Subcutaneous abdominal adipose tissue (tissue), 5 donors: ENCODE data around the gene PTPN4.

Source experiments
- H3K27ac ChIP-seq: one replicate; pipeline ENCODE4 v1.7.0; 2013; ENCODE audit warnings: low read depth, mild to moderate bottlenecking, inconsistent platforms, low read length, moderate library complexity
- H3K27me3 ChIP-seq, 5 donors: one replicate each; pipeline ENCODE4 v1.7.0; 2013; ENCODE audit warnings: low read length in 5 of 5, inconsistent platforms in 1 of 5; ENCODE audit not compliant: control insufficient read depth in 5 of 5, insufficient read depth in 4 of 5
- H3K36me3 ChIP-seq, 5 donors: one replicate each; pipeline ENCODE4 v1.7.0; 2013; ENCODE audit warnings: low read length in 5 of 5; ENCODE audit not compliant: control insufficient read depth in 5 of 5, insufficient read depth in 5 of 5
- H3K4me1 ChIP-seq, 5 donors: one replicate each; pipeline ENCODE4 v1.7.0; 2013; ENCODE audit warnings: low read length in 5 of 5, mild to moderate bottlenecking in 3 of 5, moderate library complexity in 1 of 5; ENCODE audit not compliant: control insufficient read depth in 5 of 5, insufficient read depth in 5 of 5
- H3K4me3 ChIP-seq, 5 donors: one replicate each; pipeline ENCODE4 v1.7.0; 2013; ENCODE audit warnings: low read length in 5 of 5, low read depth in 1 of 5
- H3K9ac ChIP-seq, 5 donors: one replicate each; pipeline ENCODE4 v1.7.0; 2013; ENCODE audit warnings: low read length in 5 of 5, mild to moderate bottlenecking in 4 of 5, moderate library complexity in 3 of 5
- H3K9me3 ChIP-seq, 5 donors: one replicate each; pipeline ENCODE4 v1.7.0; 2013; ENCODE audit warnings: low read length in 5 of 5; ENCODE audit not compliant: control insufficient read depth in 5 of 5
- donor health status: healthy.
- donor health status: healthy.
- donor health status: healthy.
- donor health status: healthy.
- donor health status: healthy.

The PTPN4 gene

GRCh38 chr2:119841550-119841949 lies 81.8 kb downstream of the PTPN4 start:
- Histone ChIP-seq H3K27me3 (no peaks in the 10 kb centered on the region), H3K9ac (no peak overlapping the region), H3K27ac (no peak overlapping the region)

DNA sequence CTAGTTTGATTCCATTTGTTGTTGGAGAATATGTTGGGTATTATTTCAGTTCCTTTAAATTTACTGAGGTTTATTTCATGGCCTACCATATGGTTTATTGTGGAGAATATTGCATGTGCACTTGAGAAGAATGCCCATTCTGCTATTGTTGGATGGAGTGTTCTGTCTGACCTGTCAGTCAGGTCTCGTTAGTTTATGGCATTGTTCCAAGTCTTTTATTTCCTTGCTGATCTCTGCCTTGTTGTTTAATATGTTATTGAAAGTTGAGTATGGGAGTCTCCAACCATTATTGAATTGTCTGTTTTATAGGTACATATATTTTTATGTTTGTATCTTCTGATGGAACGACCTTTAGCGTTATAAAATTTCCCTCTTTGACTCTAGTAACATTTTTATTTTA lies 86.3 kb downstream of the PTPN4 start:
- Histone ChIP-seq H3K9me3 (no peaks in the 10 kb centered on the region), H3K9ac (no peak overlapping the region), H3K27ac (no peak overlapping the region), H3K36me3 (no peaks in the 10 kb centered on the region), H3K27me3 (no peaks in the 10 kb centered on the region), H3K4me1 (no peaks in the 10 kb centered on the region), H3K4me3 (no peak overlapping the region)

More at GRCh38 chr2:119841550-119841949, 81.8 kb downstream of the PTPN4 start:
- Histone ChIP-seq H3K4me1 (peaks cover 0 to 10% (median 0%) of the 10 kb centered on the region in 5 donors), H3K9me3 (no peaks in the 10 kb centered on the region), H3K36me3 (peaks cover 0 to 7% (median 0%) of the 10 kb centered on the region in 5 donors), H3K4me3 (no peak overlapping the region)

DNA sequence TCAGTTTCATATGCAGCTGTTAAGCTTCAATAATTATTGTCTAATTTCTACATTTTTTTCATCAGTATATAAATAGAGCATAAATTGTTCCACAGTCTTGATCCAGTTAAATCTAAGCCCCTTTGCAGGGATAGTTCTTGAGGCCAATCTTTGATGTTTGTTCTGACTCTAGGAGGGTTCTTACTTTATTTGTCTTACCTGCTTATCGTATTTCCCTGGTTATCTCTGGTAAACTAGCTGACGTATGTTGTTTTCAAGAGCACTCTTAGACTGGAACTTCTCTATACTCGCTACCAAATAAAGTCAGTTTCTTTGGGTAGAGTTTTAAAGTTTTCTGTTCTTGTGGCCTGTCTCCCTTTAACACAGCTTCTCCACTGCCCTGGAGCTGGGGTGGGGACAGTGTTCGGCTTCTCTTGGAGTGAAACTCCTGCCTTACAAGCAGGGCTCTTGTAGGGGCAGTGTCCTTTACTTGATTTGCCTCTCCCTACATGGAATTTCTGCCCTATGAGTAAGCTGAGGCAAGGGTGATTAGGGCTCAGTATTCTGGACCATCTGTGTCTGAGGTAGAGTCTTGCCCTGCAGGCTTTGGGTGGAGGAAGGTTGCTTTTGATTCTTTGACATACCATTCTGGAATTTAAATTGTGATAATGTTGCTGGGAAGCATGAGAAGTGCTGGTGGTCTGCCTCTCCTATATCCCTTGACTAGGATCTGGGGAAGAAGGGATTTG lies 90.3 kb downstream of the PTPN4 start:
- no peaks in the 10 kb centered on the region for H3K27me3 ChIP-seq
- H3K9ac ChIP-seq, result no peak overlapping the region
- H3K4me1 ChIP-seq, result no peaks in the 10 kb centered on the region
- H3K4me3 ChIP-seq, result no peak overlapping the region
- no peak overlapping the region for H3K27ac ChIP-seq
- peaks cover 11 to 23% (median 14%) of the 10 kb centered on the region in 5 donors for H3K9me3 ChIP-seq
- no peaks in the 10 kb centered on the region for H3K36me3 ChIP-seq

- H3K36me3 ChIP-seq, result no peaks in the 10 kb centered on the region
- no peak overlapping the region for H3K9ac ChIP-seq
- H3K27me3 ChIP-seq, result no peaks in the 10 kb centered on the region
- peaks cover 11 to 23% (median 14%) of the 10 kb centered on the region in 5 donors for H3K9me3 ChIP-seq
- H3K27ac ChIP-seq, result no peak overlapping the region
- no peaks in the 10 kb centered on the region for H3K4me1 ChIP-seq
- no peak overlapping the region for H3K4me3 ChIP-seq
These were observed 92.5 kb downstream of the PTPN4 start for GRCh38 chr2:119852214-119852613.

DNA sequence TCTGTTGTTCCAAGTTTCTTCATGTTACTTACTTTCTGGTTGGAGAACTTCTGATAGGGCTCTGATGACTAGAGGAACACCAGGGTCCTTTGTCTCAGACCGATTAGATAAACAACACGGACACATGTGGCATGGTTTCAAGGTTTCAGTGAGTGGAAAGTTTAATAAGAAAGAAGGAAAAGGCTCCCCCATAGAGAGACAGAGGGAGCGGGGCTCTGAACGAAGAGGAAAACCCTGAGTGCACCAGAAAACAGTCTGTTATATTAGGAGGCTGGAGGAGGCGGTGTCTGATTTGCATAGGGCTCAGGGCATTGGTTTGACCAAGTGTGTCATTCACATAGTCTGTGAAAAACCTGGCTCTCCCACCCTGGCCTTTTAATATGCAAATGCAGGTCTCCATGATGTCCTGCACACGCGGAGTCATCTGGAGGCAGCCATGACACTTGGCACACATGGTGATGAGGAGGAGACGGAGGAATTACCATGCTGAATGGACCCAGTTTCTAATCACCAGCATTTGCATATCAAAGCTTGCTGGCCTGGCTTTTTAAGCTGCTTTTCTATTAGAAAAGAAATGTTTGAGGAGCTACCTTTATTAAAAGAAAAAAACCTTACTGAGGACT lies 94.2 kb downstream of the PTPN4 start:
- H3K27me3 ChIP-seq, result no peaks in the 10 kb centered on the region
- peaks cover 0 to 3% (median 0%) of the 10 kb centered on the region in 5 donors for H3K4me1 ChIP-seq
- no peak overlapping the region for H3K9ac ChIP-seq
- no peak overlapping the region for H3K27ac ChIP-seq
- H3K9me3 ChIP-seq, result peaks cover 11 to 23% (median 14%) of the 10 kb centered on the region in 5 donors
- no peaks in the 10 kb centered on the region for H3K36me3 ChIP-seq
- no peak overlapping the region for H3K4me3 ChIP-seq

DNA sequence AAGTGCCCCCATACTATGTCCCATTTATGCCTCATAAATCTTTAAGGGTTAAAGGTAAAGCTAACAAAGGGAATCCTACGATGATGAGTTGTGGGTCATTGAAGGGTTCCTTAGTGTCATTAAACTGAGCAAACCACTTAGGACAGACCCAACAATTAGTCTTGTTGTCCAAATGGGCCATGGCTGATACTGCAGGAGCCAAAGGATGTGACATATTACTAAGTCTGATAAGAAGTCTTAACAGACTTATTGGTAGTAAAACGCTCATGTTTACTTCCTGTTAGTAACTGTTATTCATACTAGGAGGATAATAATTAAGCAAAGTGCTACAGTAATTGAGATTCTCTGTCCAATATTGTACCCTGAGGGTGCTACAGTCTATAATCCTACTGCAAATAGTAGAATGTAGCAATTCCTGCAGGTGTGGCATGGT lies 96.8 kb downstream of the PTPN4 start:
- Histone ChIP-seq H3K4me1 (peaks cover 0 to 4% (median 0%) of the 10 kb centered on the region in 5 donors), H3K27ac (no peak overlapping the region), H3K27me3 (no peaks in the 10 kb centered on the region), H3K9ac (no peak overlapping the region), H3K4me3 (no peak overlapping the region), H3K36me3 (no peaks in the 10 kb centered on the region), H3K9me3 (peaks cover 10 to 19% (median 11%) of the 10 kb centered on the region in 5 donors)

- peaks cover 0 to 9% (median 4%) of the 10 kb centered on the region in 5 donors for H3K9me3 ChIP-seq
- no peak overlapping the region for H3K4me3 ChIP-seq
- H3K36me3 ChIP-seq, result no peaks in the 10 kb centered on the region
- no peak overlapping the region for H3K9ac ChIP-seq
- H3K27ac ChIP-seq, result no peak overlapping the region
- no peaks in the 10 kb centered on the region for H3K27me3 ChIP-seq
- peaks cover 0 to 7% (median 4%) of the 10 kb centered on the region in 5 donors for H3K4me1 ChIP-seq
These were observed 98.0 kb downstream of the PTPN4 start for GRCh38 chr2:119857742-119858141.

GRCh38 chr2:119859528-119859927 lies 99.8 kb downstream of the PTPN4 start:
- no peak overlapping the region for H3K9ac ChIP-seq
- H3K4me1 ChIP-seq, result peaks cover 0 to 7% (median 4%) of the 10 kb centered on the region in 5 donors
- H3K4me3 ChIP-seq, result no peak overlapping the region
- H3K36me3 ChIP-seq, result no peaks in the 10 kb centered on the region
- H3K9me3 ChIP-seq, result no peaks in the 10 kb centered on the region
- H3K27me3 ChIP-seq, result no peaks in the 10 kb centered on the region
- H3K27ac ChIP-seq, result no peak overlapping the region

DNA sequence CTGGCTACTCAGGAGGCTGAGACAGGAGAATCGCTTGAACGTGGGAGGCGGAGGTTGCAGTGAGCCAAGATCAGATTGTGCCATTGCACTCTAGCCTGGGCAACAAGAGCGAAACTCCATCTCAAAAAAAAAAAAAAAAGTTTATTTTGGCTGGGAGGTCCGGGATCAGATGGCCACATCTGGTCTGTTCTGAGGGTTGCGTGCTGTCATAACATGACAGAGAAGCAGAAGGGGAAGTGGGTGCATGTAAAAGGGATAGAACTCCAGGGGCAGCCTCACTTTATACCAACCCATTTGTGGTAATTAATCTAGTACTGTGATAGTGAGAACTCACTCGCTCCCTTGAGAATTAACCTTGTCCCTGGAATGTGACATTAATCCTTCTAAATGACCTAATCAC lies 101.2 kb downstream of the PTPN4 start:
- Histone ChIP-seq H3K36me3 (no peaks in the 10 kb centered on the region), H3K9me3 (no peaks in the 10 kb centered on the region), H3K27ac (no peak overlapping the region), H3K9ac (no peak overlapping the region), H3K27me3 (no peaks in the 10 kb centered on the region), H3K4me1 (peaks cover 0 to 7% (median 4%) of the 10 kb centered on the region in 5 donors), H3K4me3 (no peak overlapping the region)

GRCh38 chr2:119862127-119862889 lies 102.6 kb downstream of the PTPN4 start:
- Histone ChIP-seq H3K27me3 (no peaks in the 10 kb centered on the region), H3K27ac (no peak overlapping the region), H3K36me3 (no peaks in the 10 kb centered on the region), H3K4me3 (no peak overlapping the region), H3K9ac (no peak overlapping the region), H3K9me3 (no peaks in the 10 kb centered on the region), H3K4me1 (peaks cover 0 to 7% (median 4%) of the 10 kb centered on the region in 5 donors)
